CD4-positive, alpha-beta T cell treated with Interleukin-4 for 1 hour (primary cell): ENCODE data around the gene FAM83G.

Experiments used
- DNase-seq, 2 donors: peaks; one replicate each; pipeline ENCODE4 v3.0.0-alpha.2; 2020 to 2022

The FAM83G gene

DNA sequence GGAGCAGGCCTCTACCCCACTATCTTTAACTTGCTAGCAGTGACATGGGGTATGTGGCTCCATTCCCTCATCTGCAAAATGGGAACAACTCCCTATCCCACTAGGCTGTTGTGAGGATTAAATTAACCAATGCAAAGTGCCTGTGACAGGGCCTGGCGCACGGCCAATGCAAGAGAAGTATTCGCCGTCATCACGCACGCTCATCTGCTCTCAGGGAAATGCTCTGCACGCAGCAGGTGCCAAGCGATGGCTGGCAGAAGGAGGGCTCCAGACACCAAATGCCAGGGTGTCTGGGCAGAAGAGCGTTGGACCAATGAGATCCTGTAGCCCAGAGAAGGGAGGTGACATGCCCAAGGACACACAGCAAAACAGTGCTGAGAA lies 17.3 kb downstream of the FAM83G start:
- no peak for DNase-seq

DNA sequence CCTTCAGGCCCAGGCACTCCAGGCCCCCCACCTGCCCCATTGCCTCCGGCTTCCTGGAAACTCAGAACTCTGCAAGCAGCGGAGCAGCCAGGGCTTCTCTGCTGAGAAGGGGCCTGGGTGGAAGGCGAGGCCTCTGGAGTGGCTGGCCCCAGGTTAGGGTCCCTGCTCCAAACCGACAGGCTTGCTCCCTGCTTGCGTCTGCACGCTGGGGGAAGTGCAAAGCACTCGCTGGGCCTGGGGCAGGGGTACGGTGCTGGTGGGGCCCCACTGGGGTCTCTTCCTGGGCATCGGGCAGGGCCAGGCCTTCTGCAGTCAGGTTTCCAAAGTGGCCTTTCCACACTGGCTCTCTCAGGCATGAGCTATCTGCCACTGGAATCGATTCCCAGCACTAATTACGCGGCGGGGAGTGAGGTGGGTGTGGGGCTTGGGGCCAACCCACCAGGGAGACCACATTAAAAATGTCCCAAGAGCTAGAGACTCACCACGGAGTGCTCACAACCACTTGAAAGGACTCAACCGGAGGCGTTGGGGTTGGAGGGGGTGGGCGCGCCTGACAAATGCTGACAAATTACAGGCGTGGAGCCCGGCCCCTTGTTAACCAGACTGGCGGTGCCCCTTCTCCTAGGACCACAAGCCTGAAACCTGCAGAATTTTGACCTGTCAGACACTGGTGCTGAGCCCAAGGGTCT lies 17.9 kb downstream of the FAM83G start:
- DNase-seq: no peak

DNA sequence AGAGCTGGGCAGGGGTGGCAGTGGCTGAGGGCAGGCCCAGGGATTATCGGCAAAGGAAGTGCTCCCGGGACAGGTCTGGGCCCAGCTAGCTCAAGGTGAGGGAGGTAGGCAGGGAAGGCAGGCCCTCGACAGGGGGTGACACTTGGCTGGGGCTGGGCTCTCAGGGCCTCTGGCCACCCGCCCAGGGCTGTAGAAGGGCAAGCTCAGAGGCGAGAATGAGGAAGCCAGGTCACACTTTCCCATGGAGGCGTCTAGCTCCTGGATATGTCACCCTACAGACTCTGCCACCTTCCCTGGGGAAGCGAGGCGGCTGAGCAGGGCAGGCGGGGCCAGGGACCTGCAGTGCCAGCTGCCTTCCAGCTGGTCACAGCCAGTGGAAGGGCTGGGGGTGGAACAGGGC lies 19.1 kb downstream of the FAM83G start:
- no peak for DNase-seq

DNA sequence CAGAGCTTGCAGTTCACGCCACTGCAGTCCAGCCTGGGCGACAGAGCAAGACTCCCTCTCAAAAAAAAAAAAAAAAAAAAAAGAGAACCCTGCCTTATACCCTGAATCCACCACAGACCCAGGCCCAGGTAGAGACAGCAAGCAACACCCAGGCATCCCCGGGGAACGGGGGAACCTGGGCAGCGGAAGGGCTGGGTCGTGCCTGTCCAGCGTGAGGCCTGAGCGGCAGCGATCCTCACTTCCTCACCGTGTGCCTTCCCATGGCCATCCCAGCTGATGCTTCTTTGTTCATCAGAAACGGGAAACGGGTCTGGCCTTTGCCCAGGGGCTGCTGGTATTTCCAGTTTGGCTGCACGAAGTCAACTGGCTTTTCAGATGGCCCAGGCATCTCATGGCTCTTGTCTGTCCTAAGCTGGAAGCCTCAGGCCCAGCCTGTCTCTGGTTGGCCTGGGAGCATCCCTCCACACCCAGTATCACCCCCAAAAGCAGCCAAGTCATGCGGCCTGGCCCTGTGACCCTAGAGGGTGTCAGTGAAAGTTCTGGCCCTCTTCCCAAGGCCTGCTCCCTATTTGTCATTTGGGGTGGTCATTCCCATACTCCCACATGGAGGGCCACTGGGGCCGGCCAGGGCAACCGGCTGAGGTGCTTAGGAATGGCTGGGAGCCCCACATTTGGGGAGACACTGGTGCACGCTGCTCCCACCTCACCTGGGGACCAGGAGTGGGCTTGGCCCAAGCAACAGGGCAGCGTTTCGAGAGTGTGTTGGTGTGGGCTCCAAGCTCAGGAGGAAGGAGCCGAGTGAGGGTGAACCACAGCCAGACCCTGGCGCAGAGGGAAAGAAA lies 20.1 kb downstream of the FAM83G start:
- no peak for DNase-seq

DNA sequence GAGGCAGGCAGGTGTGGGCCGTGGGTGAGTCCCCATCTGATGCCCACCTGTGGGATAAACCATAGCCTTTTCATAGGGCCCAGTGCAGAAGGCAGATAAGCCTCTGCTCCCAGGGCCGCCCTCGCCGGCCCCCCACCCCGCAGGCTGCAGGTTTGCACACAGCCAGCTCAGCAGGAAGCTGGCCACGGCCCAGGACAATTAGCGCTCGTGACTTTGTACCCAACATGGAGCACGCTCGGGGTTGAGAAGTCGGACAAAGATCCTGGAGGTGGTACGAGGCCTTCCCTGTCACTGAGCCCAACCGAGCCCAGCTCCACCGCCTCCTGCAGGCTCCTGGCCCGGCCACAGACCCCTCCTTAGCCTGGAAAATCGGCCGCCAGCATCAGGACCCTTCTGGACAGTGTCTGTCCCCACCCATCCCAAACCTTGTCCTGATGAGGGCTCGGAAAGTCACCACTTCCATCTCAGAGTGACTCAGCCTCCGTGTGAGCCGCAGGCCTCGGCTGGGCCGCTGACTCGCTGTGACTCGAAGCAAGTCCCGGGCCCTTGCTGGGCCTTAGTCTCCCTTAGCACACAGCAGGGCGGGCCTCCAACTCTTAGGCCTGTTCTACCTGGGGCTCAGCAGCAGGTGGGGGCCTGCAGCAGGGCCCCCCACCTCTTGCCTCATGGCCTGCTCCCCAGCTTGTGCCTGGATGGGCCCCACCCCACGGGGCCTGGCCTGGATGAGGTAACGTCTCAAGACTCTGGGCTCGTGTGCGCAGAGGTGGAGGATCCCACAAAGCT lies 22.7 kb downstream of the FAM83G start:
- DNase-seq: no peak

DNA sequence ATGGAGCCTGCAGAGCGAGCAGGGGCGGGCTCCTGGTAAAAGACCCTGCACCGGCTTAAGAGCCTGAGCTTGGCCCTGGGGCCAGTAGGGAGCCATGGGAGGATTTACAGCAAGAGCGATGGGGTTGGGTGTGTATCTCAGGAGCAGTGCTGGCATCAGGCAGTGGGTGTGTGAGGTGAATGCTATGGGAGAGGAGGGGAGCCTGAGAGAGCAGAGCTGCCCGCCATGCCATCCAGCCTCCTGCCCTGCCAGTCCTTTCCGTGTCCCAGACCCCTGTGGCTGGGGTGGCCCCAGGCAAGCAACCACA lies 23.3 kb downstream of the FAM83G start:
- no peak for DNase-seq

DNA sequence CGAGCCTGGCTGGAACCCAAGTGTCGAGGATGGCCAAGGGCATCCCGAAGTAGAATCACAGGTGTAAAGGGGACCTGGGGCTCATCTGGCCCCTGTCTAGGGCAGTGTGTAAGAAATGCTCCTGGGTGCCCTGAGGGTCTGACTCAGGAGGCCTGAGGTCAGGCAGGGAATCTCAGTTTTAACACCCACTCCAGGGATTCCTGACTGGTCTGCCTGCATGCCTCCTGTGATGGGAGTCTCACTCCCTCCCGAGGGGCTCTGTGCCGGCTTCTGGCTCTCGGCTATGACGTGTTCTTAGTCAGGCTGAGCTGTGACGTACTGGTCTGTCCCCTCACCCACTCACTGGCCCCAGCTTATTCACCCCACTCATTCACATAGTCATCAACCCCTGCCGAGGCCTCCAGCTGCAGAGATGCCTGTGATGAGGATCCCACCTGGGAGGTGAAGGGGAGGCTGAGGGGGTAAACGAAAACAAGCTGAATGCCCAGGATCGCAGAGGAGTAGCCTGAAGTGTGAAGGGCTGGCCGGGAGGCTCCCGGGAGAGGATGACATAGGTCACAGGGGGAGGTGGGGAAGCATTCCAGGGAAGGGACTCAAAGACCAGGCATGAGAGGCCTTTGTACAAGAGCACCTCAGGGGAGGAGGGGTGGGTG lies 23.8 kb downstream of the FAM83G start:
- no peak for DNase-seq

DNA sequence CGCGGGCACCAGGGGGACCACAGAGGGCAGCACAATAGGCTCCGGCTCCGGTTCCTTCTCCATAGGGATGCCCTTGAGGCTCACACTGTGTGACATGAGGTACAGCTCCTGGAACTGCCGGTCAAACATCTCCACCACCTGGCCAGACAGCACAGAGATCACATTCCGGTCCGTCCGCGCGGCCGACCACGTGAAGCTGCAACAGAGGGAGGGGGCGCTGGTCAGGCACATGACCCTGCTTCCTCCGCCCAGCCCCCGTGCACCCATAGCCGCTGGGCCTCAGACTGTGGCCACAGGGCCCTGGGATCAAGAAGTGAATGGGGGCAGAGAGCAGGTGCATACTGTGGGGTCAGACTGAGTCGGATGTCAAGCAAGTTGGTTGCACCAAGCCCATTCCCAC lies 25.9 kb downstream of the FAM83G start:
- no peak for DNase-seq

DNA sequence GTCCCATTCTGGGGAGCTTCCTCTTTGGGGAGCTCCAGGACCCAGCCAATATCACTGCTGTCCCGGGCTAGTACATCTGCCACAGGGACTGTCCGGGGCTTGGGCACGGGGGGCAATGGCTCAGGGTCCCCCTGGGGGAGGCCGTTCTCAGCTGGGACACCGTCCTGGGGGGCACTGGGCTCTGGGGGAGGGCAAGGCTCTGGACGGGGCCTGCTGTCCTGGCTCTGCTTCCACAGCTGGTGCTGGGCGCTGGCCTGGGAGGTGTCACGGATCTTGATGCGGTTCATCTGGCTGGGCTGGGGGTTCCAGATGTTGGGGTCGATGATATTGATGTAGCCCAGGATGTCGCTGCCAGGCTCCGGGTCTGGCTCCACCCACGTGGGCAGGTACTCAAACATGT lies 26.5 kb downstream of the FAM83G start:
- DNase-seq: no peak

DNA sequence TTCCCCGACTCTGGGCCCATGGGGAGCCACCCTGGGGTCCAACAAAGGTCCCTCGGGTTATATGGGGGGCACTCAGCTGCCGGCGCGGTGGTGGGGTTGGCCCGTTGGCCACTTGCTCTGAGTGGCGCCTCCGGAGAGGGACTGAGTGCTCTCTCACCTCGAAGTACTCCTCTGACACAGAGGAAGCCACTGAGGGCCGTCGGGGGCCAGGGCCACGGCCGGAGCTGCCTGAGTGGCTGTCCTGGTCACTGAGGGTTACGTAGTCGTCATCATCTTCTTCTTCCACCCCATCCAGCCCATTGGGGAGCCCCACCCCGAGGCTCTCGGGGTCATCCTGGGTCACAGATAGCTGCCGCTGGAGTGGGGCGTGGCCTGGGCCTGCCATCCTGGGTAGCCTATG lies 26.9 kb downstream of the FAM83G start:
- no peak for DNase-seq

DNA sequence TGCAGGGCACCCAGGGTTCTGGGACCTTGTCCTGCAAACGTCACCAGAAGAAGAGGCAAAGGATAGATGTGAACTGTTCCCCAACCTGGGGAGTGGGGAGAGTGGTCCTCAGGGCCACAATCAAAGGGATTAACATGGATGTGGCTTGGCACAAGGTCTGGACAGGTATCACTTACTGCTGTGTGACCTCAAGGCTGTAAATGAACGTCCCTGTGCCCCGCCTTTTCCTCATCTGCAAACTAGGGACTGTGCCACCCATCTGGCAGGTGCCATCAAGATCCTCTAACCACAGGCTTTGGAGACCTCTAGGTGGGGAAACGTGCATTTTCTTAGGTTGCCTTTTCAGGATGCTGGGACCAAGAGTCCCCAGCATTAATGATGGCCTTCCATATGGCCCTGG lies 27.5 kb downstream of the FAM83G start:
- DNase-seq: no peak

DNA sequence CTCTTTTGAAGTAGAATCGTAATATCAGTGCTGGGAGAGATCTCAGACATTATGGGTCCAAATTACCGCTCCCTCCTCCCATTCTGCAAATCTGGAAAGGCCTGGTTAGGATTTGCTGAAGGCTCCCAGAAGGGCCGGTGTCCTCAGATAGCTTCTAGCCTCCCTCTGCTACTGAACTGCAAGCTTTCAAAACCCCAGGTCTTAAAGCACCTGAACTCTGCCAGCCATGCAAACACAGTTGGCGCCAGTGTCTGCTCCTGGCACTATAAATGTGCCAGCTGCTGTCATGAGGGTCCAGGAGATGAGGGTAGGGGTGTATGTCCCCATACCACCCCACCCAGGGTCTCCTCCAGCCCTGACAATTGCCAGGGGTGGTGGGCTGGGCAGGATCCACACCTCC lies 28.4 kb downstream of the FAM83G start:
- DNase-seq: no peak

DNA sequence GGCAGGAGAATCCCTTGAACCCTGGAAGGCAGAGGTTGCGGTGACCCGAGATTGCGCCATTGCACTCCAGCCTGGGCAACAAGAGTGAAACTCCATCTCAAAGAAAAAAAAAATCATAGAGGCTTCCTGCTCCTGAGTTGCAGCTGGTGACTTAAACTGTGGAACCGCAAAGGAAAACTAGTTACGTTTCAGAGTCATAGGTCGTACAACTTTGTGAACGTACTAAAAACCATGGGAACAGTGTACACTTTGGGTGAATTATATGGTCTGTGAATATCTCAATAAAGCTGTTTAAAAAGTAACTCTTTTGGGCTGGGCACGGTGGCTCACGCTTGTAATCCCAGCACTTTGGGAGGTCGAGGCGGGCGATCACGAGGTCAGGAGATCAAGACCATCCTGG lies 29.0 kb downstream of the FAM83G start:
- no peak for DNase-seq

DNA sequence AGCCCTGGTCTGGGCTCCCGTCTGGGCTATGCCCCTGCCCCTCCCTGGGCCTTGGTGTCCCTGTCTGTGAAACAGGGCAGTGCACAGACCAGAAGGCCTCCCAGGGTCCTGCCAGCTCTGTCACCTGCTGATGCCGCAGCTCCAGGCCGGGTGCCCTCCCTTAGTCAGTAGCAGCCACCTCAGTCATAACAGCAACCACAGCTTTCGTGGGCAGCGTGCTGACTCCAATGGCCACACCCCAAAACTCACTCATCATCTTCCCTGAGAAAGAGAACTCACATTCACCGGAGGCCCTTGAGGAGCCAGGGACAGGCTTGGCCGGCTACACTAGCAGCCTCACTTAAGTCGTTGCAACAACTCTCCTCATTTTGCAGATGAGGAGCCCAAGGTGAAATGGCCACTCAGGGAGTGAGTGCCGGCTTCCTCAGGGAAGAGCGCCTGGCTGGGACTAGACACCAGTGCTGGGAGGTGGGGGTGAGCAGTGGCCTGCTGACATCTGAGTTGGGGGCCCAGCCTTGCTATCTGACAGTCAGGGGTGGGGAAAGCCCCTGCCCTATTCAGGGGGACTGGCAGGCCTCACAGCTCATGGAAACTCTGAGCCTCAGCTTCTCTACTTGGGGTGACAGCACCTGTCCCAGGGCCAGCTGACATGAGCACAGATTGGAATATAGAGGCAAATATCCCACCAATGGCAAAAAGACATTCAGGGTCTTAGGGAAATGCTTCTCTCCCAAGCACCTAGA lies 30.0 kb downstream of the FAM83G start:
- DNase-seq: no peak

DNA sequence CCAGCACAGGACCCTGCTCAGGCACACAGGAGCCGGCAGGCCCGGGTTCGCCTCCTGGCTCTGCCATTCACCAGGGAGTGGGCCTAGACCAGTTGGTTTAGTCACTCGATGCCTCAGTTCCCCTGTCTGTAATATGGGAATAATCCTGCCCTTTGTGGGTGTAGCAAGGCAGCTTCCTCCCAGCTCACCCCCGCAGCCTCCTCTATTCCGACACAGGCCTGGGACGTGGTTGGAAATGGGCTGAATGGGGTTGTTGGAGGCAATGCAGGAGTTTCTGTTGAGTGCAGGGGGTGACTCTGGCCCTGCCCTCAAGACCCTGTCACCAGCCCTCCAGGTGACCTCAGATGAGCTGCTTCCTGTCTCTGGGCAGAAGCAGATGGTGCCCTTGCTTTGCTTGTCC lies 32.8 kb downstream of the FAM83G start:
- DNase-seq: no peak

DNA sequence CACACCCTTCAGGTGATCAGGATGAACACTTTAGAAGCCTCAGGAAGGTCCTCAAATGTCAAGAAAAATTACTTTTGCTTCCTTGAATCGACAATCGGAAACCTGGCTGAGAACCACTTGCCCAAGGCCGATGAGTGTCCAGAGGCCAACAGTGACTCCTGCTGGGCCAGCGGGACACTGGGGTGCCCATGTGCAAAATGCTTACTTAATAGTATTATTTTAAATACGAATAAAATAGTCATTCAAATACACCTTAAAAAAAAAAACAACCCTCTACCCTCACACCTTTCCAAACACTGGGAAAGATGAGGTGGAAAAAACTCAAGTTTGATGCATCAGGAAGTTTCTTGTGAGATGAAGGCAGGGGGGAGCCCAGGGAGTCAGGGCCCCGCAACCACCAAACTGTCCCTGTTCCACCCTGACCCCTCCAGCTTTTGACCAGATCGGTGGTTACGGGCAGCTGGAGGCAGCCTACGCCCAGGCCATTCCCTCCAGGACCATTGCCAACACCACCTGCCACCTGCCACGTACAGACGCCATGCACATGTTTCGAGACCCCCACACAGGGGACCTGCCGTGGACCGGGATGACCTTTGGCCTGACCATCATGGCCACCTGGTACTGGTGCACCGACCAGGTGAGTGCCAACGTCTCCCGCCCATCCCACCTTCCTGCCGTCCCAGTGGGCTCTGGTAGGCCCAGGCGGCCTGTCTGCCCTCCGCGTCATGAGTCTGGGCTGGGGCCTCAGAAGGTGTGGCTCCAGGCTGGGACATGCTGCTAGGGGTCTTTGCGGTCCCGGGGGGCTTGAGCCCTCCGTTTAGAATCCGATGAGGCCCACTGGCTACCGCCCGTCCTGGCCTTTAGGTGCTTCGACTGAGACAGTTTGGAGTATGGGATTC lies 33.7 kb downstream of the FAM83G start:
- no peak for DNase-seq

DNA sequence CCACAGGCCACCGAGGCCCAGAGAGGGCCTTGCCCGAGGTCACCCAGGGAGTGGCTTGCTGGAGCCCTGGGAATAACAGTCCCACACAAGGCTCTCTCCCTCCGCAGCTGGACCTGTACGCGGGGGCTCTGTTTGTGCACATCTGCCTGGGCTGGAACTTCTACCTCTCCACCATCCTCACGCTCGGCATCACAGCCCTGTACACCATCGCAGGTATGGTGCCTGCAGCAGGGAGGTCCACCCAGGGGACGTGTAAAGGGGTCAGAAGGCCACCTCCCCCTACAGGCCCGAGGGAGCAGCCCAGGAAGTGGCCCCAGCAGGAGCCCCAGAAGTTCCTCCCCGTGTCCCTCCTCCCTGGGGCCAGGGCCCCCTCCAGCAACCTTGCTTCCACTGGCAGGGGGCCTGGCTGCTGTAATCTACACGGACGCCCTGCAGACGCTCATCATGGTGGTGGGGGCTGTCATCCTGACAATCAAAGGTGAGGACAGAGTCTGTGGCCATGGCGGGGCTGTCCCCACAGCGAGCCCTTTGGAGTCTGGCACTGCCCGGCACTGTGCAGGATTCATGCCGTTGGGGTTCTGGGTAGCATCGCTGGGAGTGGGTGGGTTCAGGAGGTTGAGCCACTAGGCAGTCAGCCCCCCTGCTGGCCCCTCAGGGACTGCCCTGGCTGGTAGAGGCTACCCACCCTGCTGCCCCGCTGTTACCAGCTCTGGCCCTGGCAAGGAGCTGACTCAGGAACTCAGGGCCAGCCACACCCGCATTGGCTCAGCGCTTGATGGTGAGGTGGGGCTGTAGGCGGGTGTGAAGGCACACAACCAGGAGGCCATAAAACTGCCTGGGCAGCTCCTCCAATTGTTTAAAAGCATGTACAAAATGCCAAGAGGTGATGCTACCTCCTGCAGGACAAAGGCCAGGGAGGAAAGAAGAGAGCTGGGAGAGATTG lies 35.3 kb downstream of the FAM83G start:
- no peak for DNase-seq

DNA sequence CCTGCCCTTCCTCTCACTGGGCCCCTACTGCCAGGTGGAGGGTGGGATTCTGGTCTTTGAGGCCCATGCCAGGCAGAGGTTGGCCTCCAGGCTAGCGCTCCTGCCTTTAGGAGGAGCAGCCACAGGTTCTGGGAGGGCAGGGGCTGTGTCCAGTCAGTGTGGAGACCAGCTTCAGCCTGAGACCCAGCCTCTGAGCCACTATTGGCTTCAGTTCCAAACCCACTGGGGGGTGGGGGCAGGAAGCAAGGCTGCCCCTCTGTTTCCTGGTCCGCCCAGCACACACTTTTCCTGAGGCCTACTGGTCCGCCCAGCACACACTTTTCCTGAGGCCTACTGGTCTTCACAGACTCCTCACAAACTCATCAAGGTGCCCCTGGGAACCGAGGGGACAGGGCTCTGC lies 36.2 kb downstream of the FAM83G start:
- DNase-seq: no peak

DNA sequence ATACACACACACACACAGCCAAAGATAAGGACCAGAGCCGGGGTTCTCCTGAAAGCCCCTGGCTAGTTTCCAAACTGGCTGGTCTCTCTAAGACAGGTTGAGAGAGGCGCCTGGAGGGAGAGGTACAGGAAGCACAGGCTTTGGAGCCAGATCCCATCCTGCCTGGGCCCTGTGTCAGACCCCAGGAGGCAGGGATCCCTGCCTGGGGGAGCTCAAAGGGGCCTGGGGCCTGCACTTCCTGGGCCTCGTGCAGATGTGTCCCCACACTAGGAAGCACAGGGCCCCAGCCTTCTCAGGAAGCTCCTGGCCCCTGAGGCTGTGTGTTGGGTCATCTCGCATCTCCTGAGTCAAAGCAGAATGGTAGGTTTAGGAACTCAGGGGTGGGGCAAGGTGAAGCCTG lies 36.6 kb downstream of the FAM83G start:
- no peak for DNase-seq

DNA sequence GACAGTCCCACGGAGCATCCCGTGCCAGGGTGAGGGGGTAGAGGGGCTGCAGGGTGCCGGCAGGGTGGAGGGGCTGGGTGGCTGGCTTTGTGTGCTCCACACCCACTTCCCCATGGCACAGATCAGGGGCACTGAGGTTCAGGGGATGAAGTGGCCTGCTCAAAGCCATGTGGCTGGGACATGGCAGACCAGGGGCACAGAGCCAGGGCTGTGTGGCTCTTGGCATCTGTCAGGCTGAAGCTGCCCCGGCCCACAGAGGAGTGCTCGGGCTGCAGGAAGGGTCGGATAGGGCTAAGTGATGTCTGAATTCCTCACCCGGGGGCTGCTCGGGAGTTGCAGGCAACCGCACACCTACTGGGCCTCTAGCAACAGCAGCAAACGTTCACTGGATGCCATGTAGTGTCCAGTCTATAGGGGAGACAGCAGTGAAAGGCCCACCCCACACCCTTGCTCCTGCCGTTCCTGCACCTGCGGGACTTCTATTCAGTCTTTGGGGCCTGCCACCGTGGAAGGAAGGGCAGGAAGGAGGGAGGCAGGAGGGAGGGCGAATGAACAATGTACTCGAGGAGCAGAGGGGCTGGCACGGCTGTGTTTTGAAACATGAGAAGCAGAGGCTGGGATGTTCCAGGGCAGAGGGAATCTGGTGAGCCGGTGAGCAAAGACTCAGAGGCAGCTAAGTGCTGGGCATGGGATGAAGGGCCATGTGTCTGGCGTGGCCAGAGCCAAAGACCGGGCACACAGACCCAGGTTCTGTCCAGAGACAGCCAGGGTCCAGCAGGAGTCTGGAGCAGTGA lies 37.5 kb downstream of the FAM83G start:
- no peak for DNase-seq
